NB4 (cell line): Measurements from ENCODE around the gene ZNF148.

ENCODE experiments used
- CTCF ChIP-seq: IDR thresholded peaks from one replicate; pipeline ENCODE4 v1.5.1; 2012; ENCODE audit warnings: low read depth, low read length
- MAX ChIP-seq: IDR thresholded peaks from 2 replicates; pipeline ENCODE4 v1.6.1; 2011; ENCODE audit warnings: low read depth, low read length
- MYC ChIP-seq: IDR thresholded peaks from 2 replicates; pipeline ENCODE4 v1.6.1; 2011; ENCODE audit warnings: low read depth, low read length
- POLR2A ChIP-seq: IDR thresholded peaks from 2 replicates; pipeline ENCODE4 v1.6.1; 2011; ENCODE audit warnings: mild to moderate bottlenecking; ENCODE audit not compliant: insufficient read length; ENCODE audit errors: extremely low read depth

- TF ChIP-seq CTCF = no peak
- no peak for TF ChIP-seq POLR2A
- TF ChIP-seq MAX = no peak
- no peak for TF ChIP-seq MYC
Measured at GRCh38 chr3:125190786-125191185, 184.3 kb downstream of the ZNF148 start.
